Activated T-cell treated with anti-CD3 and anti-CD28 coated beads, Interleukin-2, amount 50 U/mL, for 4 hours (primary cell): ENCODE data around the gene SKP1. TPM values are rescaled to one million over a fixed set of nuclear protein-coding genes. Genes with fewer than 3 reads are reported as not detected.
A peak's percentile ranks its signal among the peaks of the same experiment; 100 is the strongest.

Experiments used
- ATAC-seq, 2 donors: fragments of 200-7000 bp; cut with Tn5 transposase; one replicate each; pipeline ENCODE4 v1.10.0; 2021
- DNase-seq: peaks from one replicate; pipeline ENCODE4 v3.0.0-alpha.2; 2020
- H3K27me3 Mint-ChIP-seq: one replicate; pipeline ENCODE4 v1.8.0; 2021; ENCODE audit warnings: low read depth, mixed read lengths
- H3K36me3 Mint-ChIP-seq: one replicate; pipeline ENCODE4 v1.8.0; 2022; ENCODE audit warnings: mixed read lengths; ENCODE audit not compliant: insufficient read depth
- H3K4me1 Mint-ChIP-seq: one replicate; pipeline ENCODE4 v1.8.0; 2021; ENCODE audit warnings: low read depth, mixed read lengths
- H3K4me3 Mint-ChIP-seq: one replicate; pipeline ENCODE4 v1.8.0; 2021; ENCODE audit warnings: mild to moderate bottlenecking, moderate library complexity, mixed read lengths
- H3K9me3 Mint-ChIP-seq: one replicate; pipeline ENCODE4 v1.8.0; 2021; ENCODE audit warnings: mixed read lengths
- total RNA-seq, 3 donors: library from RNA; stranded (reverse); gene quantifications; one replicate each; pipeline ENCODE4 v1.2.1, GENCODE V29; 2021

Gene SKP1
- total RNA-seq, 3 donors from 2014 or later: 273 to 286 (median 282) TPM

- peaks cover 37% of the 10 kb centered on the region for H3K36me3 Mint-ChIP-seq
- DNase-seq (no peak), ATAC-seq (no peak)
- no peak overlapping the region for H3K4me3 Mint-ChIP-seq
- H3K27me3 Mint-ChIP-seq: no peaks in the 10 kb centered on the region
- no peaks in the 10 kb centered on the region for H3K4me1 Mint-ChIP-seq
- H3K9me3 Mint-ChIP-seq: no peaks in the 10 kb centered on the region
Measured at GRCh38 chr5:134195666-134196065, 18.9 kb upstream of the SKP1 start.

DNA sequence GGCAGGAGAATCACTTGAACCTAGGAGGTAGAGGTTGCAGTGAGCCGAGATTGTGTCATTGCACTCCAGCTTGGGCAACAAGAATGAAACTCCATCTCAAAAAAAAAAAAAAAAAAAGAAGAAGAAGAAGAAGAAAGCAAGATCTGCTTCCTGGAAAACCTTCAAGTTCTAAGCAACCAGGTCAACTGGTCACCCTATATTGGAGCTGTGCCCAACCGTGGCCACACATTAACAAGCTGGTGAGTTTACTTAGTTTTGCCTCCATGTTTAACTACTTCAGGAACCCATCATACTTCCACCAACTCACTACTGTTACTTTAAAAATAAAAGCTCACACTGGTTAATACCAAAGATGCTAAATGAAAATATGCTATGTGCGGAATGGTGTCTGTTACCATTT is 12.3 kb upstream of the SKP1 start:
- Mint-ChIP-seq H3K36me3 (no peaks in the 10 kb centered on the region), H3K4me3 (no peak overlapping the region), H3K9me3 (no peaks in the 10 kb centered on the region), H3K27me3 (no peaks in the 10 kb centered on the region), H3K4me1 (no peaks in the 10 kb centered on the region)
- no peak for ATAC-seq
- no peak for DNase-seq

GRCh38 chr5:134188092-134188491 is 11.3 kb upstream of the SKP1 start:
- H3K36me3 Mint-ChIP-seq: no peaks in the 10 kb centered on the region
- ATAC-seq (no peak), DNase-seq (no peak)
- no peaks in the 10 kb centered on the region for H3K27me3 Mint-ChIP-seq
- no peak overlapping the region for H3K4me3 Mint-ChIP-seq
- no peaks in the 10 kb centered on the region for H3K4me1 Mint-ChIP-seq
- no peaks in the 10 kb centered on the region for H3K9me3 Mint-ChIP-seq

DNA sequence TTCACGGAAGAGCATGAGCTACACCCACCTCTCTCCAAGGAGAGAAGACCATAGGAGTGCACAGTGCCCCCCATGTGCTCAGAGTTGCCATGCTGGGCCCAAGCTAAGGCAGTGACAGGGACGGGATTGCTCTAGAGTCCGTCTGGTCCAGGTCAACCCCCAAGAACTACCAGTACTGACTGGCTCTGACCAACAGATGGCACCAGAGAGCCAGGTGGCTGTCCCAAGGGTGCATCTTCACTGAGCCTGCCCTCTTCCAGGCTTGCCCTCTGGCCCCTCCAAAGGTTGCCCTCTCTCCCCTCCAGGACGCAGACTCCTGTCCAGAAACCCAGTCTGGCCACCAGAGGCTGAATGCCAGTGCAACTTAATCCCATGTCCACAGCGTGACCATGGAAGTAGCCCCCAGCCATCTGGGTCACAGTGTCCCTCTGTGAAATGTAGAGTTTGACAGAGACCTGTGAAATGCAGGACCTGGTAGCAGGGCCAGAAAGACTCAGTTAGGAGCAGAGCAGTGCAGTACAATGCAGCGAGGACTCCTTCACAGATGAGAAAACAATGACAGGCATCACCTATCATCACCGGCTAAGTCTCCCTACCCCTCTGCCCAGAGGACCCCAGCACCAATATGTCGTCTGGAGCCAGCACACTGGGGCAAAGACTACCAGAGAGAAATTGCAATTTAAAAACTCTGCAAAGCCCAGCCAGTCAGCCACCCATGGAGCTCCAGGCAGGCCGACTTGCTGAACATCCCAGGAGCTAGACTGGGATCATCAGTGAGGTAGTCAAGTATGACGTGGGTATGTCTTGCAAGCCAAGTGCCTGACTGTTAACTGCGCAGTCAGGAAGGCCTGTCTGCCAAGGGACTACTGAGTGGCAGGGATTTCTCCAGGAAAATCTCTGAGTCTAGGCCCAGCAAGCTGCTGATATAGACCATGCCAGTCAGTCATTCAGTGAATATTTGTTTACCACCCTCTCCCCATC is 7.7 kb upstream of the SKP1 start:
- H3K4me3 Mint-ChIP-seq: no peak overlapping the region
- ATAC-seq (peak; percentile 96 to 97), DNase-seq (peak; percentile 74)
- no peaks in the 10 kb centered on the region for H3K4me1 Mint-ChIP-seq
- H3K27me3 Mint-ChIP-seq: no peaks in the 10 kb centered on the region
- H3K36me3 Mint-ChIP-seq: no peaks in the 10 kb centered on the region
- no peaks in the 10 kb centered on the region for H3K9me3 Mint-ChIP-seq

- H3K4me1 Mint-ChIP-seq: no peaks in the 10 kb centered on the region
- no peaks in the 10 kb centered on the region for H3K27me3 Mint-ChIP-seq
- no peak overlapping the region for H3K4me3 Mint-ChIP-seq
- H3K9me3 Mint-ChIP-seq: no peaks in the 10 kb centered on the region
- DNase-seq (no peak), ATAC-seq (no peak)
- H3K36me3 Mint-ChIP-seq: no peaks in the 10 kb centered on the region
Measured at GRCh38 chr5:134183481-134183880, 6.7 kb upstream of the SKP1 start.

DNA sequence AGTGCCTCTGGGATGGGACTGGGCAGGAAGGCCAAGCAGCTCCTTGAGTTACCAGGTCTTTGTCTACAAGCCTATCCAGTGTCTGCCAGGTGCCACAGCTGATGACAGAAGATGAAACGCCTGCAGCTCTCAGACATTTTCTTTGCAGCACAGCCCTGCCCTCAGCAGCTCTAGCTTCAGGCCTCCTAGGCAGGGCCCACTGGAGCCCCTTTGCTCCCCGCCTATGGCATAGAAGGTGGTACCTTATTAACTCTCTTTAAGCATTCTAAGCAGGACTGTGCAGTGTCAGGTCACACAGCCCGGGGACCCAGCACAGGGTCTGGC is 1.3 kb upstream of the SKP1 start:
- Mint-ChIP-seq H3K4me1 (peaks cover 23% of the 10 kb centered on the region), H3K4me3 (peak overlapping the region; percentile 97), H3K36me3 (peaks cover 8% of the 10 kb centered on the region), H3K27me3 (no peaks in the 10 kb centered on the region), H3K9me3 (no peaks in the 10 kb centered on the region)
- ATAC-seq (no peak), DNase-seq (no peak)

GRCh38 chr5:134177369-134178095 is 782 bp upstream of the SKP1 start:
- no peaks in the 10 kb centered on the region for H3K9me3 Mint-ChIP-seq
- H3K4me3 Mint-ChIP-seq: peak overlapping the region; percentile 97
- DNase-seq (no peak), ATAC-seq (peak; percentile 19 to 23)
- peaks cover 25% of the 10 kb centered on the region for H3K4me1 Mint-ChIP-seq
- H3K36me3 Mint-ChIP-seq: peaks cover 9% of the 10 kb centered on the region
- no peaks in the 10 kb centered on the region for H3K27me3 Mint-ChIP-seq

- Mint-ChIP-seq H3K9me3 (no peaks in the 10 kb centered on the region), H3K4me3 (peak overlapping the region; percentile 97), H3K36me3 (peaks cover 21% of the 10 kb centered on the region), H3K27me3 (no peaks in the 10 kb centered on the region), H3K4me1 (peaks cover 38% of the 10 kb centered on the region)
- ATAC-seq (peak; percentile 29 to 34), DNase-seq (no peak)
Measured at GRCh38 chr5:134175921-134176510, 734 bp downstream of the SKP1 start.

GRCh38 chr5:134174841-134175839 is 1.6 kb downstream of the SKP1 start:
- H3K36me3 Mint-ChIP-seq: peaks cover 22% of the 10 kb centered on the region
- no peaks in the 10 kb centered on the region for H3K27me3 Mint-ChIP-seq
- H3K9me3 Mint-ChIP-seq: no peaks in the 10 kb centered on the region
- DNase-seq (no peak), ATAC-seq (no peak)
- H3K4me1 Mint-ChIP-seq: peaks cover 46% of the 10 kb centered on the region
- H3K4me3 Mint-ChIP-seq: peak overlapping the region; percentile 97

DNA sequence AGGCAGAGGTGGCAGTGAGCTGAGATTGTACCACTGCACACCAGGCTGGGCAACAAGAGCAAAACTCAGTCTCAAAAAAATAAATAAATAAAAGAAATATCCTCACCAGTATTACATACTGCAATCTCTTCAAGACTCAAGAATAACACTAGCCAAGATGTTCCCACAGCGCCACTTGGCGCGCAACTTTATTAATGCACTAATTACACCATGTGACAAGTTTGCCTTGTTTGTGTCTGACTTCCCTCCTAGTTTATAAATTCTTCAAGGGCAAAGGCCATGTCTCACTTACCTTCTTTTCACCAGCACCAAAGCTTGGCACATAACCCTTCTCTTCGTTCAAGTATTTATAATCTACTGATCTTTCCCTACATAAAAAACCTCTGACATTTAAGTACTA is 4.8 kb downstream of the SKP1 start:
- ATAC-seq (no peak), DNase-seq (no peak)
- Mint-ChIP-seq H3K4me1 (peaks cover 52% of the 10 kb centered on the region), H3K4me3 (no peak overlapping the region), H3K9me3 (no peaks in the 10 kb centered on the region), H3K36me3 (peaks cover 43% of the 10 kb centered on the region), H3K27me3 (no peaks in the 10 kb centered on the region)

DNA sequence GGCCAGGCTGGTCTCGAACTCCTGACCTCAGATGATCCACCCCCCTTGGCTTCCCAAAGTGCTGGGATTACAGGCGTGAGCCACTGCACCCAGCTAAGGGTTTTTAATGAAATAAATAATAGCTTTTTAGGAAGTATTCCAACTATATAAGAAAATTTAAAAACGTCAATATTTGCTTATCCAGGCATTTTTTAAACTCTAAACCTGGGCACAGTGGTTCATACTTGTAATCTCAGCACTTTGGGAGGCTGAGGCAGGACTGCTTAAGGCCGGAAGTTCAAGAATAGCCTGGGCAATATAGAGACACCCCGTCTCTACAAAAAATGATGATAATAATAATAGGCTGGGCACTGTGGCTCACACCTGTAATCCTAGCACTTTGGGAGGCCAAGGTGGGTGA is 14.2 kb downstream of the SKP1 start:
- no peaks in the 10 kb centered on the region for H3K9me3 Mint-ChIP-seq
- H3K36me3 Mint-ChIP-seq: peaks cover 45% of the 10 kb centered on the region
- DNase-seq: no peak
- no peak for ATAC-seq
- H3K27me3 Mint-ChIP-seq: no peaks in the 10 kb centered on the region
- no peak overlapping the region for H3K4me3 Mint-ChIP-seq
- peaks cover 41% of the 10 kb centered on the region for H3K4me1 Mint-ChIP-seq

DNA sequence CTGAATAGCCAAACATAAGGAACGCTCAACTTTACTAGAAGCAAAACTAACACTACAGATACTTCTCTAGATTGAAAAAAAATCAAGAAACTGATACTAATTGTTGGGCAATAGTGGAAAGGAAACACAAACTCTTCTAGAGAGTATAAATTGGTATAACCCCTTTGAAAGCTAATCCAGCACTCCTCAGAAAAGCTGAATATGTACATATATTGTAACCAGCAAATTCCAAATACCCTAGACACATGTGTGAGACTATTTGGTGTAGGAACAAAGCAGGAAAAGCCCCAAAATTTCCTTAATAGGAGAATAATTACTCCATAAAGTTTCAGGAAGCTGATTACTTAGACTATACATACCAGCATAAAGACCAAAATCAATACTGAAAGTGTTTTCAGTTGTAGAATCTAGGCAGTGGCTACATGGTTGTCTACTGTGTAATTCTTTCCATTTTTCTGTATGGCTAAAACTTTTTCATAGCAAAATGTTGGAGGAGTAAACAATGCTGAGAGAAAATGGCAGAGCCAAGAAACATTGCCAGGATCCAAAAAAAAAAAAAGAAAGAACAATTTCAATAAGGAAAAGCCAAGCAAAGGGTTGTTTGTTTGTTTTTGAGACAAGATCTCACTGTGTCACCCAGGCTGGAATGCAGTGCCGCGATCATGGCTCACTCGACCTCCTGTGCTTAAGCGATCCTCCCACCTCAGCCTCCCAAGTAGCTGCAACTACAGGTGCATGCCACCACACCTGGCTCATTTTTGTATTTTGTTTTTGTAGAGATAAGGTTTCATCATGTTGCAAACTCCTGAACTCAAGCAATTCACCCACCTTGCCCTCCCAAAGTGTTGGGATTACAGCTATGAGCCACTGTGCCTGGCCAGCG is 15.0 kb downstream of the SKP1 start:
- no peaks in the 10 kb centered on the region for H3K9me3 Mint-ChIP-seq
- DNase-seq (no peak), ATAC-seq (peak; percentile 52 to 60)
- H3K4me3 Mint-ChIP-seq: no peak overlapping the region
- H3K4me1 Mint-ChIP-seq: peaks cover 43% of the 10 kb centered on the region
- H3K27me3 Mint-ChIP-seq: no peaks in the 10 kb centered on the region
- peaks cover 42% of the 10 kb centered on the region for H3K36me3 Mint-ChIP-seq

DNA sequence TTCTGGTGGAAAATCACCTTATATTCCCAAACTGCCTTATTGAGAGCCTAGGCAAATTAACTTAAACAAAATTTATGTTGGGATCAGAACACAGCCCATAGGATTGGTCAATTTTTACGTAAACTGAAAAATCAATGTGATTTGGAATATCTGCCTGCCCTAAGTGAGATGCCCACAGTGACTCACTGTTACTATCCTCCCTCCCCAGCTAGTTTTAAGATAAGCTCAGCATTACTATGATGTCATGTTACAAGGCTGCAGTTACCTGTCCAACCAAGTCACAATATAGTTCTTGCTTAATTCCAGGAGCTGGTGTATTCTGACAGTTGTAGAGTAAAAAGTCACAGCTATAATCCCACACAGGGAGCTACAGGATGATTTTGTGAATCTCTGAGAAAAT is 23.1 kb downstream of the SKP1 start:
- Mint-ChIP-seq H3K9me3 (no peaks in the 10 kb centered on the region), H3K4me1 (peaks cover 73% of the 10 kb centered on the region), H3K4me3 (no peak overlapping the region), H3K36me3 (peaks cover 54% of the 10 kb centered on the region), H3K27me3 (no peaks in the 10 kb centered on the region)
- ATAC-seq (peak; percentile 49 to 59), DNase-seq (no peak)
